ENCODE data around the gene LSAMP. TPM values are rescaled to one million over a fixed set of nuclear protein-coding genes. Genes with fewer than 3 reads are reported as not detected.

LSAMP gene
- total RNA-seq, 1 experiment from 2014 or later: not detected

DNA sequence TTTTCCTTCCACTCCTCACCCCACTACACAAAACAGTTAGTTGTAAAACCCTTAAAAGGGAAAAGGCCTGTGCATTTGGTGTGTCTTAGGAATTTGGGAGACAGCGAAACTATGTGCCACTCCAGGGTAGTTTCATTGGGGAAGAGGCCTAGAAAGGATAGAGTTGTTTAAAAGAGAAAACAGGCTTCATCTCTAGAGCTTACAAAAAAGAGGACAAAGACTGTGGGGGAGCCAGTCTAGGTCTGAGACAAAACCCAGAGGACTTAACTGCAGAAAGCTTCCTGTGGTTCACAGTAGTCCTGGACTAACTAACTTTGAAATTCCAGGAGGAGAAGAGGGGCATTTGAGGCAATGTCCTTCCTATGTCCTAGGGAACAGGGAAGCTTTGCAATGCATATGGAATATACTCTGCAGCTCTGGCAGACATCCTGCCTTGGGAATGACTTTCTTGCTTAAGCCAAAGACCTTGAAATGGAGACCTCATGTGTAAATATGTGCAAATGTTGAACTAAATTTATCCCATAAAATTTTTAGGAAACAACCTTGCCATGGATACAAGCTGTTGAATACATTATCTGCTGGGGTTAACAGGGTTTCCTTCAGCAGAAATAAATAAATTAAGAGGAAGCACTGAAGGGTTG, 159.4 kb downstream of the LSAMP start:
- BruUV-seq (replicated peaks): no TSS peak
- POLR2A ChIA-PET: no interaction called here

DNA sequence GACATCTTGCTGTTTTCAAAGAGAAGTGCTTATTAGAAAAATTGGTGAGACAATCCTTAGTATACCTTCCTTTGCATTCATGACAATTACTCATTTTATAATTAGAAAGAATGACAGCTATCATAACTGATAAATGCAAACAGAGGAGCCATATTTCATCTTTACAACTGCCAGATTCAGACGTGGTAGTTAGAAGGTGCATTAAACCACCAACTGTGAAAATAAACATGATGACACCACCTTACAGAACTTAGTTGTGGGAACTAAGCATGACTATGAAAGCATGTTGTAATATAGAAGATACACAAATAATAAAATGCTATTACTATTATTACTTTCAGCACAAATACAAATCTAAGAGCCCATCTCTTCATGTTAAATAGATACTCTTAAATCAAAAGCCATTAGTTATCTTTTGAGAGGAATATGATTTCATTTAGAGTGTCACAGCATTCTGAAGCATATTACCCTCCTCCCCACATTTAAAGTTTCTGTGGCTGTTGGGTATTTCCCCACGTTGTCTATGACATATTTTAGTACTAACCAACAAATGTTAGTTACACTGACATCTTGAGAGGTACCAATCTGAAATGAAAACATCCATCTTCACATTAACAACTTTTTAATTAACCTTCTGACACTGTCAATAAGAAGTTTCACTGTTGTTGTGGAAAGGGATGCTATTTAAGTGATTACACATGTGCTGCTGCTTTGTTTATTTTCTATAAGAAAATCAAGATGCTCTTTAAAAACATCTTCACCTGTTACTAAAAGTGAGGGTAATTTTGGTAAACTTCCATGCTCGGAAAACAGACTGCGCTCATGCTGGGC, 163.8 kb downstream of the LSAMP start:
- Mint-ChIP-seq H3K4me1 (ENCODE audit: insufficient read depth, unreplicated experiment) (no peaks in the 10 kb centered on the region), H3K27me3 (ENCODE audit: insufficient read depth, unreplicated experiment) (peaks cover 77% of the 10 kb centered on the region), H3K36me3 (ENCODE audit: insufficient read depth, unreplicated experiment) (no peaks in the 10 kb centered on the region), H3K27ac (ENCODE audit: low read depth, unreplicated experiment) (no peak overlapping the region), H3K9me3 (ENCODE audit: unreplicated experiment) (no peaks in the 10 kb centered on the region), H3K4me3 (ENCODE audit: unreplicated experiment) (no peak overlapping the region)
- DNase-seq (ENCODE audit: unreplicated experiment): no peak
- TF ChIP-seq, protein P1, sequence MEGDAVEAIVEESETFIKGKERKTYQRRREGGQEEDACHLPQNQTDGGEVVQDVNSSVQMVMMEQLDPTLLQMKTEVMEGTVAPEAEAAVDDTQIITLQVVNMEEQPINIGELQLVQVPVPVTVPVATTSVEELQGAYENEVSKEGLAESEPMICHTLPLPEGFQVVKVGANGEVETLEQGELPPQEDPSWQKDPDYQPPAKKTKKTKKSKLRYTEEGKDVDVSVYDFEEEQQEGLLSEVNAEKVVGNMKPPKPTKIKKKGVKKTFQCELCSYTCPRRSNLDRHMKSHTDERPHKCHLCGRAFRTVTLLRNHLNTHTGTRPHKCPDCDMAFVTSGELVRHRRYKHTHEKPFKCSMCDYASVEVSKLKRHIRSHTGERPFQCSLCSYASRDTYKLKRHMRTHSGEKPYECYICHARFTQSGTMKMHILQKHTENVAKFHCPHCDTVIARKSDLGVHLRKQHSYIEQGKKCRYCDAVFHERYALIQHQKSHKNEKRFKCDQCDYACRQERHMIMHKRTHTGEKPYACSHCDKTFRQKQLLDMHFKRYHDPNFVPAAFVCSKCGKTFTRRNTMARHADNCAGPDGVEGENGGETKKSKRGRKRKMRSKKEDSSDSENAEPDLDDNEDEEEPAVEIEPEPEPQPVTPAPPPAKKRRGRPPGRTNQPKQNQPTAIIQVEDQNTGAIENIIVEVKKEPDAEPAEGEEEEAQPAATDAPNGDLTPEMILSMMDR (IDR thresholded peaks at IDR 0.05; ENCODE audit: unreplicated experiment): no peak
- POLR2A ChIA-PET: no interaction called here
- CTCF ChIA-PET: no interaction called here
- BruUV-seq (replicated peaks): no TSS peak
- intact Hi-C loops (cut with micrococcal nuclease): no loop called here

More for the DNA sequence above, 159.4 kb downstream of the LSAMP start:
- intact Hi-C loops (cut with micrococcal nuclease): no loop called here
- H3K9me3 Mint-ChIP-seq (ENCODE audit: unreplicated experiment): no peaks in the 10 kb centered on the region
- H3K4me1 Mint-ChIP-seq (ENCODE audit: insufficient read depth, unreplicated experiment): no peaks in the 10 kb centered on the region
- CTCF ChIA-PET: interaction anchor here (0.6 kb wide), 1 partner anchor 43 kb away, joined by 4 read pairs; no protein-coding TSS in a partner anchor
- peaks cover 87% of the 10 kb centered on the region for H3K27me3 Mint-ChIP-seq (ENCODE audit: insufficient read depth, unreplicated experiment)
- H3K27ac Mint-ChIP-seq (ENCODE audit: low read depth, unreplicated experiment): no peak overlapping the region
- H3K36me3 Mint-ChIP-seq (ENCODE audit: insufficient read depth, unreplicated experiment): no peaks in the 10 kb centered on the region
- no peak overlapping the region for H3K4me3 Mint-ChIP-seq (ENCODE audit: unreplicated experiment)
- TF ChIP-seq, protein P1 (IDR thresholded peaks at IDR 0.05; ENCODE audit: unreplicated experiment): no peak
- DNase-seq (ENCODE audit: unreplicated experiment): no peak

DNA sequence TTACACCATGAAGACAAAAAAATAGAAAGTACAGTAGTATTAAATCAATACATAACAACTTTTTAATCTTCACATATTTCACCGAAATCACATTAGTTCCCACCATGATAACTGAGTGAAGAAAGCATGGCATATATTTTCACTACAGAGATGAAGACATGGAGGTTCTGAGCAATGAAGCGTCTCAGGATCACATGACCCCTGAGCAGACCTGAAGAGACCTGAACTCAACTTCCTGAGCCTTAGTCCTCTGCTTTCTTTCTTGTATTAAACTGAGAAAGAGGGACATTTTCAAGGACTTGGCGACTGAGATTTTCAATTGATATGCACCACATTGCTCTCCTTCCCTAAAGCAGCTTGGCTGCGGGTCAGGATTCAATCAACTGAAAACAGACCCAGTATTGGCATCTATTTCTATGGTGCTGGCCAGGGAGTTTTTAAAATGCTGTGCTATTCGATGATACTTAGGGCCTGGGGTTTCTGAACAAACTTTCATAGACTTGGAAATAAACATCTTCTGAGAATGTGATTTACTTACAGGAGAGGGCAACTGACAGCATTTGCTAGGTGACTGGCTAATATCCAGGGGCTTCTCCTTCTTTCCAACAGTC, 165.1 kb downstream of the LSAMP start:
- BruUV-seq (replicated peaks): no TSS peak
- intact Hi-C loops (cut with micrococcal nuclease): no loop called here
- TF ChIP-seq, protein P1 (IDR thresholded peaks at IDR 0.05; ENCODE audit: unreplicated experiment): no peak
- Mint-ChIP-seq H3K9me3 (ENCODE audit: unreplicated experiment) (no peaks in the 10 kb centered on the region), H3K27ac (ENCODE audit: low read depth, unreplicated experiment) (no peak overlapping the region), H3K36me3 (ENCODE audit: insufficient read depth, unreplicated experiment) (no peaks in the 10 kb centered on the region), H3K4me1 (ENCODE audit: insufficient read depth, unreplicated experiment) (no peaks in the 10 kb centered on the region), H3K27me3 (ENCODE audit: insufficient read depth, unreplicated experiment) (peaks cover 77% of the 10 kb centered on the region), H3K4me3 (ENCODE audit: unreplicated experiment) (no peak overlapping the region)
- no peak for DNase-seq (ENCODE audit: unreplicated experiment)
- POLR2A ChIA-PET: no interaction called here
- CTCF ChIA-PET: interaction anchor here (0.7 kb wide), 1 partner anchor 23 kb away, joined by 3 read pairs; no protein-coding TSS in a partner anchor

DNA sequence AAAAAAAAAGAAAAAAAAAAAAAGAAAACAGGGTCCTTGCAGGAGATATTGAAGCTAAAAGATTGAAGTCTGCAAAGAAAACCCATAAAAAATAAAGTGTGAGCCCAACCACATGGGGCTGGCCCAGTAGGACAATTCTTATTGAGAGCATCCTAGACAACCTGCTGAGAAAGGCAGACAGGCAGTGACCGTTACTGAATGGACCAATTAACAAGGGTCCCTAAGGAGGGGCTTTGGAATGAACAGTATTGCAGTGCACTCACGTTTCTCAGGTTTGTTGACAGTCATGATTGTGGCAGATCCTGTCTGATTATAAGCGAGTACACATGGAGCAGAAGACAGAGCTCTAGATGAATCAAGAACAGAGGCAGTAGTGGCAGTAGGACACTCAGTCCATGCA, 168.6 kb downstream of the LSAMP start:
- ChIA-PET POLR2A (interaction anchor here (0.6 kb wide), 1 partner anchor 122 kb away, joined by 4 read pairs; no protein-coding TSS in a partner anchor), CTCF (no interaction called here)
- no peak overlapping the region for H3K27ac Mint-ChIP-seq (ENCODE audit: low read depth, unreplicated experiment)
- no peaks in the 10 kb centered on the region for H3K36me3 Mint-ChIP-seq (ENCODE audit: insufficient read depth, unreplicated experiment)
- TF ChIP-seq, protein P1 (IDR thresholded peaks at IDR 0.05; ENCODE audit: unreplicated experiment): no peak
- H3K9me3 Mint-ChIP-seq (ENCODE audit: unreplicated experiment): no peaks in the 10 kb centered on the region
- no TSS peak for BruUV-seq (replicated peaks)
- DNase-seq (ENCODE audit: unreplicated experiment): no peak
- intact Hi-C loops (cut with micrococcal nuclease): no loop called here
- H3K4me3 Mint-ChIP-seq (ENCODE audit: unreplicated experiment): no peak overlapping the region
- H3K27me3 Mint-ChIP-seq (ENCODE audit: insufficient read depth, unreplicated experiment): peaks cover 90% of the 10 kb centered on the region
- no peaks in the 10 kb centered on the region for H3K4me1 Mint-ChIP-seq (ENCODE audit: insufficient read depth, unreplicated experiment)

All from MCF 10A (cell line).